HG02852 (cell line): ENCODE data around the gene NUP153.
"Not testable (repeated sequence)": the region's sequence is repeated elsewhere in the genome, so short reads cannot be mapped to it uniquely, and the experiment has no call there.

ENCODE experiments used
- ATAC-seq: cut with Tn5 transposase; IDR thresholded peaks from one replicate; pipeline ENCODE4 v1.9.1; 2021; ENCODE audit warnings: mild to moderate bottlenecking, moderate library complexity; ENCODE audit not compliant: unreplicated experiment

NUP153 gene

DNA sequence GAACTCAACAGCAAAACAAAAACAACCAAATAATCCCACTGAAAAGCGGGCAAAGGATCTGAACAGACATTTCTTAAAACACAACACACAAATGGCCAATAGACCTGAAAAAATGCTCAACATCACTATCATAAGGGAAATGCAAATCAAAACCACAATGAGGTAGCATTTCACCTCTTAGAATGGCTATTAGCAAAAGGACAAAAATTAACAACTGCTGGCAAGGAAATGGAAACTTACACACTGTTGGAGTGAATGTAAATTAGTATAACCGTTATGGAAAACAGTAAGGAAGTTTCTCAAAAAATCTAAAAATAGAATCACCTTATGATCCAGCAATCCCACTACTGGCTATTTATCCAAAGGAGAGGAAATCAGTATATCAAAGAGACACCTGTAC lies 85.7 kb downstream of the NUP153 start:
- peak; percentile 83 for ATAC-seq

DNA sequence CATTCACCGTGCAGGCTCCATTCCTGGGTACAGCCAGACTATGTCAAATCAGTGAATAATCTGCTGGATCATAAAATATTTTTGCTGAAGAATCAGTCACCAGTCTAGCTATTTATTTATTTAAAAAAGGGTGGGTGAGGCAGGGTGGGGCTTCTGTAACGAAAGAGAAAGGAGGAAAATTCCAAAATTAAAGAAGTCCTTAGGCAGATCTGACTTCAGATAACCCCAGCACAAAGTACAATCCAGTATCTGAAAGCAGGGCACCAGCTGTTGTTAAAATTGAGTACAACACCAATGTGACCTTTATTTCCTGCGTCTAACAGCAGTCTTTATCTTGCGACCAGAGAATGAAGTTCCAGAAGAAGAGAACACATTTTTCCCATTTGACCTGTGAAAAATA lies 90.9 kb downstream of the NUP153 start:
- no peak for ATAC-seq

- no peak for ATAC-seq
Observed at GRCh38 chr6:17612048-17612447, 94.7 kb downstream of the NUP153 start.

DNA sequence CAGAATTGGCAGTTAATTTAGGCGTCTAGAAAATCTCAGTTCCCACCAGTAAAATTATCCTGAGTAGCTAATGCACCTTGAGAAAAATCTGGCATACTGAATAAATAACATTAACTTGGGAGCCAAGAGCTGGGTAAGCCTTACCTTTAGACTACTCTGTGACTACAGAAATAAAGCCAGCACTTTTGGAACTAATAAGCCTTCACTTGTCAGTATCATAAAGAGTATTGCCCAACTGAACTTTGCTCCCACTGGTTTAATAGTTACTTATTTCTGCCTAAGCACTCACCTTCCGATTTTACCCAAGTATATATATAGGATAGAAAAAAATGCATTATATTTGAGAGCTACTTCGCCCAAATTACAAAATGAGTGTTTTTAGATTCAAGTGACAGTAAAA lies 95.9 kb downstream of the NUP153 start:
- no peak for ATAC-seq

DNA sequence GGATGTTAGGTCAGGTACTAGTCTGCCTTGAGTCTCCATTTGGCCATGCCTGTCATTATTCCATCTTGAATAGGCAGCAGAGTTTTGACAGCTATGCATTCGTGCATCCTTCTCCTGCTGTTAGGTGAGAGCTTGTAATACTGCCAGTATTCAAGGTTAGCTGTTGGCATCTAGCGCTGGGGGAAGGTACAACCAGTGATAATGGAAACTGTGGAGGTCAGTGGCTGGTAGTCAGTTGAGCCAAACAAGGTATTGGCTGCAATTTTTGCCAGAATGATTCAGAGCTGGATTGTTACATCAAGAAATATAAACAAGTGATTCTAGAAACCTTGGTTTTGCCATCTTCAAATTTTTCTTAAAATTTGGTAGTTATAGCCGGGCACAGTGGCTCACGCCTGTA lies 100.1 kb downstream of the NUP153 start:
- no peak for ATAC-seq

GRCh38 chr6:17602888-17603287 lies 103.8 kb downstream of the NUP153 start:
- no peak for ATAC-seq

DNA sequence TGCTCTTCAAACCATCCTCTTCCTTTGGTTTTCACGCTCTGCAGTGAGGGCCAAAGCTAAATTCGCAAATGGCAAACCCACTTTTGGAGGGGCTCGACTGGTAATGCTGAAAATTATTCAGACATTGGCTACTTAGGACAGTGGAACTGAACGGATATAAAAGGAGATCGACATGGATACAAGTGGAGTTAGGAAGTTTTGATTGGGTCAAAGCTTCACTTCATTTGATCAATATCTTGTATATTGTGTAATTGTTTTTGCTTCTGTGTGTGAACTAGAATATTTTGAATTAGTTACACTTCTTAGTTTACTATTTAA lies 105.4 kb downstream of the NUP153 start:
- ATAC-seq: no peak

- peak; percentile 59 for ATAC-seq
Observed at GRCh38 chr6:17600527-17601385, 106.0 kb downstream of the NUP153 start.

DNA sequence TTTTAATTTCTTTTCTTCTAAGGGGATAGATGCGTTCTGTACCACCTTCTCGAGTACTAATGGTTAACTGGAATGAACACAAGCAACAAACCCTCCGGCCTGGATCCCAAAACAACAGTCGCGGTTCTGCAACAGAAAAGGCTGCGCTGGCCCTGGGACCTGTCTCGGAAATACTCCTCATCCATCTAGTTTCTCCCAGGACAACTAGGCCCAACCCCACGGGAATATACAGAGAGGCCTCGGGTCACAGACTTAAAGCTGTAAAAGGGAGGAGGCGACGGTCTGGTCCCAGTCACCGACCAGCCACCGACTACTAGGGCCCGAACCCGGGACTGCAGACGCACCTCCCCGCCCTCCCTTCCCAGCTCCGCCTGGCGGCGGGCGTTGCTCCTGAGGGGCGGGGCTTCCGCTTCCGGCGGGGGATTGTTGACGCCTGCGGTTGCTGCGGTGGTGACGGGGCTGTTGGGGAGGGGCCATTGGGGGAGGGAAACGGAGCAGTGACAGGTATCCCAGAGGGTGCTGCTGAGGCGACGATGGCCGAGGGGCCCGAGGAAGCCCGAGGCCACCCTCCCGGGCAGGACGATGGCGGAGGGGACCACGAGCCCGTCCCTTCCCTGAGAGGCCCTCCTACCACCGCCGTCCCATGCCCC lies 106.7 kb downstream of the NUP153 start, which contains the start of gene FAM8A1:
Gene FAM8A1 (plus strand): TSS at position 426 of the 650 bp plus-strand sequence. CDS start 108 bp downstream, at position 534.
- ATAC-seq: peak; percentile 88

- no peak for ATAC-seq
Observed at GRCh38 chr6:17596085-17596484, 110.6 kb downstream of the NUP153 start.

DNA sequence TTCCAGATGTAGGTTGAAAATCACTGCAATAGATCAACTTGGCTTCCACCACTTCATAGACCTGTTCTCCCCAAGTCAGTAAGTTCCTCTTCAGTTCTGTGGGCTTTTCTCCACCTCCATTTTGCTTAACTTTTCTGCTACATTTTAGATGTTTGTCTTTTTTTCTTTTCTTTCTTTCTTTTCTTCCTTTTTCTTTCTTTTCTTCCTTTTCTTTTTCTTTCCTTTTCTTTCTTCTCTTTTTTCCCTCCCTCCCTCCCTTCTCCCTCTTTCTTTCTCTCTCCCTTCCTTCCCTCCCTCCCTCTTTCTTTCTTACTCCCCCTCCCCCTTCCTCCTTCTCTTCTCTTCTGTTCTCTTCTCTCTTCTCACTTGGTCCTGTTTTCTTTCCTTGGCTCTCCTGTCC lies 113.5 kb downstream of the NUP153 start:
- no peak for ATAC-seq

DNA sequence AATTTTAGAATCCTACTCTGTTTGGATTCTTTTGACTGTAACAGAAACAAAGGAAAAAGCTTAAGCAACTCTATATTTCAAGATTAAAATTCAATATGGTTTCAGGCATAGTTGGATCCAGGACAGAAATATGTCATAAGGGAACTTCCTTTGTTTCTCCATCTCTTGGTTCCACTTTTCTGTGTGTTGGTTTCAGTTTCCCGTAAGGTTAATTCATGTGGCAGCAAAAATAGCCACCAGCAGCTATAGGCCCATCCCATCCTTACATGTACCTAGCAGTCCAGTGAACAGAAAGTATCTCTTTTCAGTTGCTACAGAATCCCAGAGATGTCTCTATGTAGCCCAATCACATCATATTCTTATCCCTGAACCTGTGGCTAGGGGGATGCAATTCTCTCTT lies 115.4 kb downstream of the NUP153 start:
- no peak for ATAC-seq

DNA sequence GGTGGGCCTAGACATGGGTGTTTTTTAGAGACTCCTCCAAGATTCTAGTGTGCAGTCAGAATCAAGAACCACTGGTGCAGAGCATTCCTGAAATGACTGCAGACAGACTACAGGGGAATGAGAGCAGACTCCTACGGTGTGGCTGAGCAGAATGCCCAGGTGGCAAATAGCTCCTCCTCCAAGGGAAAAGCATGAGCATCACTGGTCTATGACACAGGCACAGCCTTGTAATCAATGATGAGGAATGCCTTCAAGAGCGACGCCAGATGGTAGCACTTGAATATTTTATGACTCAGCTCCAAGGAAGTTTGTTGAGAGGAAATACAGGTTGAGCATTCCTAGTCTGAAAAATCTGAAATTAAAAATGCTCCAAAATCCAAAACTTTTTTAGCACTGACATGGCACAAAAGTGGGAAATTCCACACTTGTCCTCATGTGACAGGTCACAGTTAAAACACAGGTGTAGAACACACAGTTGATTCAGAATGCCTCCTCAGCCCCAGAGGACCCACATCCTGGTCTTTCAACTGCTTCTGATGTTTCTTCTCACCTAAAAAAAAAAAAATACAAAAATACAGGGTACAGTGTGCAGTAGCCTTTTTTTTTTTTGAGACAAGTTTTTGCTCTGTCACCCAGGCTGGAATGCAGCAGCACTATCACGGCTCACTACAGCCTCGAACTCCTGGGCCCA lies 117.2 kb downstream of the NUP153 start:
- ATAC-seq: peak; percentile 67

DNA sequence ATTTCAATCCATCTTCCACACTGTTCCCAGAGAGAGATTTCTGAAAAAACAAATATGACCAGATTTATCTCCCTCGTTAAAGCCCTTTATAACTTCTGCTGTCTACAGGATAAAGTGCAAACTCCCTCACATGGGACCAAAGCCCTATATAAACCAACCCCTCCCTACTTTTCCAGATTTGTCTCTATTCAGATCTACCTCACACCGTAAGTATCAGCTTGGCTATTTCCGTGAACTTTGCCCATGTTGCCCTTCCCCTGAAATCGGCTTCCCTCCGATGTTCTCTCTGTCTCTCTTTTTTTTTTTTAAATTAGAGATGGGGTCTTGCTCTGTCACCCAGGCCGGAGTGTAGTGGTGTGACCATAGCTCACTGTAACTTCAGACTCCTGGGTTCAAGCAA lies 118.7 kb downstream of the NUP153 start:
- ATAC-seq: no peak

DNA sequence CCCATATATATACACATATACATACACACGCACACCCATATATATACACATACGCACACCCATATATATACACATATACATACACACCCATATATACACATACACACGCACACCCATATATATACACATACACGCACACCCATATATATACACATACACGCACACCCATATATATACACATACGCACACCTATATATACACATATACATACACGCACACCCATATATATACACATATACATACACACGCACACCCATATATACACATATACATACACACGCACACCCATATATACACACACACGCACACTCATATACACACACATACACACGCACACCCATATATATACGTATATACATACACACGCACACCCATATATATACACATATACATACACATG lies 120.1 kb downstream of the NUP153 start:
- not testable (repeated sequence) for ATAC-seq

GRCh38 chr6:17585766-17586490 lies 120.8 kb downstream of the NUP153 start:
- ATAC-seq: no peak

DNA sequence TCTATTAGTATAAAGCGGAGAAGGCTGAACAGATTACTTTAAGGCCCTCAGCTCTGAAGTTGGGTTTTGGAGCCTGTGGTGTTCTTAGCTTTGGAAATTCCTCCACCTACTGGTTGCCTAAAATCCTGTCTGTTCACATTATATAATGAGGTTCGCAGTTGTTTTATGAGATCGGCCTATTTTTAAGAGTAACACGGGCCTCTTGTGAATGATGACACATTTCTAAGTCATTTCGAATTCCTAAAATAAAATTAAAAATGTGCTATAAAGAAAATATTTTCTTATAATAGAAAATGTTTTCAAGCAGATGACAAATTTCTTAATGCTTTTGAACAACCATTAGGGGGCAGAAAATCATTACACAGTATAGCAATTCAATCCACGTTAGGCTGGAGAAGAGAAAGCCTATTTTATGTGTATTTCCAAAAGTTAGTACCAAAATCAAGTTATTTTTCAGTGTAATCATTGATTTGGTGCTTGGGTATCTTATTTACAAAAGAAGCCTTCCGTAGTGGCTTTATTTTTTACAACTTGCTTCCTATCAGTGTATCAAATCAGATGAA lies 122.4 kb downstream of the NUP153 start:
- no peak for ATAC-seq

GRCh38 chr6:17583811-17584210 lies 122.9 kb downstream of the NUP153 start:
- no peak for ATAC-seq

- ATAC-seq: not testable (repeated sequence)
Observed at GRCh38 chr6:17581282-17581681, 125.4 kb downstream of the NUP153 start.

DNA sequence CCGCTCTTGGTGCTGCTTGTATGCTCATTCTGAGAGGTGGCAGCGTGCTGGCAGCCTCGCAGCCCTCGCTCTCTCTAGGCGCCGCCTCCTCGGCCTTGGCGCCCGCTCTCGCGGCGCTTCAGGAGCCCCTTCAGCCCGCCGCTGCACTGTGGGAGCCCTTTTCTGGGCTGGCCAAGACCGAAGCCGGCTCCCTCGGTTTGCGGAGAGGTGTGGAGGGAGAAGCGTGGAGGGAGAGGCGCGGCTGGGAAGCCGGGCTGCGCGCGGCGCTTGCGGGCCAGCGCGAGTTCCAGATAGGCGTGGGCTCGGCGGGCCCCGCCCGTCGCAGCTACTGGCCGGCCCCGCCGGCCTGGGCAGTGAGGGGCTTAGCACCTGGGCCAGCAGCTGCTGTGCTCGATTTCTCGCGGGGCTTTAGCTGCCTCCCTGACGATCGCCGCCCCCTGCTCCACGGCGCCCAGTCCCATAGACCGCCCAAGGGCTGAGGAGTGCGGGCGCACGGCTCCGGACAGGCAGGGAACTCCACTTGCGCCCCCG lies 126.1 kb downstream of the NUP153 start:
- ATAC-seq: no peak

DNA sequence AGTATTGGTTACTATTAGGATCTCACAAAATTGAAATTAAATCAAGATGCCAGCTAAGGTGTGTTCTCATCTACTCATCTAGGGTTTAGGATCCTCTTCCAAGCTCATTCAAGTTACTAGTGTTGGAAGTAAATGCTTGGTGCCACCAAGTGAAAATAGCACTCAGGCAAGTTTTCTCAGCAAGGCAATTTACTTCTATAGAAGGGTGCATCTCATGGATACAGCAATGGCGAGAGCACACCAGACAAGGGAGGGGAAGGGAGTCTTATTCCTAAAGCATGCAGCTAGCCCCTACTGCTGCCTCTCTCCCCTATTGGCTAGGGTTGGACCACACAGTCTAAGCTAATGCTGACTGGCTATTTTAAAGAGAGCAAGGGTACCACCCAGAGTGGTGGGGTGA lies 129.7 kb downstream of the NUP153 start:
- ATAC-seq: no peak
